HepG2 (cell line): ENCODE data around the gene PCSK2. TPM values are rescaled to one million over a fixed set of nuclear protein-coding genes. Genes with fewer than 3 reads are reported as not detected.

Experiments used
- GZF1 ChIP-seq: sonication (generic); formaldehyde crosslinking; IDR thresholded peaks from 2 replicates; pipeline ENCODE4 v1.5.1; 2020; ENCODE audit warnings: mild to moderate bottlenecking, missing genetic modification reagents
- MYC ChIP-seq: sonication (generic); formaldehyde crosslinking; IDR thresholded peaks from 2 replicates; pipeline ENCODE4 v1.9.0; 2021; ENCODE audit warnings: missing genetic modification reagents, borderline replicate concordance
- NBN ChIP-seq: fragments of 450-650 bp; conservative IDR thresholded peaks from 2 replicates; pipeline ENCODE4 v1.6.1; 2017
- NCOR1 ChIP-seq: fragments of 200-600 bp; sonication (generic); IDR thresholded peaks from 2 replicates; pipeline ENCODE4 v1.7.0; 2017; ENCODE audit warnings: antibody characterized with exemption, low read length, borderline replicate concordance
- NKX3-1 ChIP-seq: sonication (generic); formaldehyde crosslinking; IDR thresholded peaks from 2 replicates; pipeline ENCODE4 v1.5.0; 2020; ENCODE audit warnings: missing genetic modification reagents
- PAWR ChIP-seq: sonication (generic); formaldehyde crosslinking; IDR thresholded peaks from 2 replicates; pipeline ENCODE4 v1.4.0; 2020; ENCODE audit warnings: missing genetic modification reagents, mild to moderate bottlenecking, borderline replicate concordance
- POLR2G ChIP-seq: fragments of 200-400 bp; formaldehyde crosslinking; IDR thresholded peaks from 2 replicates; pipeline ENCODE4 v1.6.1; 2018; ENCODE audit warnings: mild to moderate bottlenecking, low read depth, low read length, moderate library complexity
- ZKSCAN5 ChIP-seq: sonication (generic); formaldehyde crosslinking; IDR thresholded peaks from 2 replicates; pipeline ENCODE4 v1.5.1; 2020; ENCODE audit warnings: mild to moderate bottlenecking, missing genetic modification reagents
- ZNF205 ChIP-seq: IDR thresholded peaks from 2 replicates; pipeline ENCODE4 v1.6.1; 2018; ENCODE audit warnings: missing biosample characterization, missing genetic modification reagents
- ZNF460 ChIP-seq: sonication (generic); formaldehyde crosslinking; IDR thresholded peaks from 2 replicates; pipeline ENCODE4 v1.5.1; 2020; ENCODE audit warnings: missing genetic modification reagents, mild to moderate bottlenecking, borderline replicate concordance
- ZNF652 ChIP-seq: IDR thresholded peaks from 2 replicates; pipeline ENCODE4 v1.6.1; 2016; ENCODE audit warnings: low read depth, borderline replicate concordance
- ZNF737 ChIP-seq: sonication (generic); formaldehyde crosslinking; IDR thresholded peaks from 2 replicates; pipeline ENCODE4 v1.5.0; 2020; ENCODE audit warnings: missing genetic modification reagents, mild to moderate bottlenecking, borderline replicate concordance
- polyA plus RNA-seq, 8 experiments: library from polyadenylated mRNA; depleted of rRNA in 3 of 8; stranded (reverse) in 7 of 8; unstranded in 1 of 8; fragments of >200 nt; fragmentation: Illumina TruSeq in 4 of 8; extraction: Trizol in 4 of 8; gene quantifications; 2 replicates each; pipeline versions ENCODE4 v1.2.1 to v1.2.3, GENCODE V29; 2011 to 2016; ENCODE audit warnings: low read depth in 4 of 8, missing spikeins in 1 of 8, mixed read lengths in 1 of 8; ENCODE audit not compliant: insufficient read depth in 1 of 8
- total RNA-seq, 5 experiments: library from RNA; depleted of rRNA; stranded (reverse); fragments of >200 nt; fragmentation: Illumina TruSeq; extraction: Trizol; gene quantifications; 2 replicates each; pipeline ENCODE4 v1.2.3, GENCODE V29; 2016; ENCODE audit warnings: low read depth in 1 of 5
- TF ChIP-seq, protein P1 (sequence below): sonication (generic); formaldehyde crosslinking; IDR thresholded peaks from 2 replicates; pipeline ENCODE4 v1.5.0; 2020; ENCODE audit warnings: mild to moderate bottlenecking, missing genetic modification reagents, borderline replicate concordance
- TF ChIP-seq, protein P2 (sequence below), 2 experiments: sonication (generic) in 1 of 2; formaldehyde crosslinking in 1 of 2; IDR thresholded peaks; 2 replicates each; pipeline versions ENCODE4 v1.6.1 to v1.9.0; 2014 to 2022; ENCODE audit warnings: antibody characterized with exemption in 1 of 2, borderline replicate concordance in 1 of 2, inconsistent platforms in 1 of 2, low read depth in 1 of 2, missing genetic modification reagents in 1 of 2

Gene PCSK2
- total and polyA plus RNA-seq, 2 of the 13 experiments (the other 11 are each of a cell fraction or from before 2014, with no cell fraction given) = not detected

DNA sequence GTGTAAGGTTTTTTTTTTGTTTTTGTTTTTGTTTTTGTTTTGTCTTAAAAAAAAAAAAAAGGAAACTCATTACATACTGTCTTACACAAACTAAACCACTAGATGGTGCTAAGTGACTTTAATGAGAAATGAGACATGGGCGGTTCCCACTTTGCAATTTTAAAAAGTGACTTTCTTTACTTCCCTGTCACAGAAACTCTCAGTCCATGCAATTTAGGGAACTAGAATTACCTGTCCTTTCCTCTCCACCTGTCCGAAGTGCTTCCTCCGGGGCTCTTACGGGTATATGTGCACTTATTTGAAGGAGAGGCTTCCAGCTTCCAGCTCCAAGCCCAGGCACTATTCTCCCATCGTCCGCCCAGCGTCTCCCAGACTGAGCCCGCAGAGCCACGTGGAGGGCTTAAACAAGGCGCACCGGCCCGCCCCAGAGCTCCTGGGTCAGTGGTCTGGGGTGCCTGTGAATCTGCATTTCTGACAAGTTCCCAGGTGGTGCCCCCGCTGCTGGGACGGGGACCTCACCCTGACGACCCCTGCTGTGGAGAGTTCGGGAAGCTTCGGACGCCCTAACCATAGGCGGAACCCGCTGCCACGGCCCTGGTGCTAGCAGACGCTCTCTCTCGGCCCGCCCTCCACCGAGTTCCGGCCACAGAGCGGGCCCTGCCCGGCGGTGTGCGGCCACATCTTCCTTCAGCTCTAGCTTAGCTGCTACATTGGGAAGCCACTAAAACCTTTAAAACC lies 278.2 kb downstream of the PCSK2 start (continued):
- no peak for TF ChIP-seq GZF1 (CRISPR knock-in tag)
- peak; percentile 36; the same call in 1 of the 2 replicates for TF ChIP-seq POLR2G
- TF ChIP-seq NBN = no peak
- TF ChIP-seq ZNF460 (CRISPR knock-in tag) = no peak
- 0 out of 2 replicates have a peak, but pooled peaks have one; percentile 56 for TF ChIP-seq PAWR (CRISPR knock-in tag)
- TF ChIP-seq ZKSCAN5 (CRISPR knock-in tag) = no peak
- TF ChIP-seq, protein P1, sequence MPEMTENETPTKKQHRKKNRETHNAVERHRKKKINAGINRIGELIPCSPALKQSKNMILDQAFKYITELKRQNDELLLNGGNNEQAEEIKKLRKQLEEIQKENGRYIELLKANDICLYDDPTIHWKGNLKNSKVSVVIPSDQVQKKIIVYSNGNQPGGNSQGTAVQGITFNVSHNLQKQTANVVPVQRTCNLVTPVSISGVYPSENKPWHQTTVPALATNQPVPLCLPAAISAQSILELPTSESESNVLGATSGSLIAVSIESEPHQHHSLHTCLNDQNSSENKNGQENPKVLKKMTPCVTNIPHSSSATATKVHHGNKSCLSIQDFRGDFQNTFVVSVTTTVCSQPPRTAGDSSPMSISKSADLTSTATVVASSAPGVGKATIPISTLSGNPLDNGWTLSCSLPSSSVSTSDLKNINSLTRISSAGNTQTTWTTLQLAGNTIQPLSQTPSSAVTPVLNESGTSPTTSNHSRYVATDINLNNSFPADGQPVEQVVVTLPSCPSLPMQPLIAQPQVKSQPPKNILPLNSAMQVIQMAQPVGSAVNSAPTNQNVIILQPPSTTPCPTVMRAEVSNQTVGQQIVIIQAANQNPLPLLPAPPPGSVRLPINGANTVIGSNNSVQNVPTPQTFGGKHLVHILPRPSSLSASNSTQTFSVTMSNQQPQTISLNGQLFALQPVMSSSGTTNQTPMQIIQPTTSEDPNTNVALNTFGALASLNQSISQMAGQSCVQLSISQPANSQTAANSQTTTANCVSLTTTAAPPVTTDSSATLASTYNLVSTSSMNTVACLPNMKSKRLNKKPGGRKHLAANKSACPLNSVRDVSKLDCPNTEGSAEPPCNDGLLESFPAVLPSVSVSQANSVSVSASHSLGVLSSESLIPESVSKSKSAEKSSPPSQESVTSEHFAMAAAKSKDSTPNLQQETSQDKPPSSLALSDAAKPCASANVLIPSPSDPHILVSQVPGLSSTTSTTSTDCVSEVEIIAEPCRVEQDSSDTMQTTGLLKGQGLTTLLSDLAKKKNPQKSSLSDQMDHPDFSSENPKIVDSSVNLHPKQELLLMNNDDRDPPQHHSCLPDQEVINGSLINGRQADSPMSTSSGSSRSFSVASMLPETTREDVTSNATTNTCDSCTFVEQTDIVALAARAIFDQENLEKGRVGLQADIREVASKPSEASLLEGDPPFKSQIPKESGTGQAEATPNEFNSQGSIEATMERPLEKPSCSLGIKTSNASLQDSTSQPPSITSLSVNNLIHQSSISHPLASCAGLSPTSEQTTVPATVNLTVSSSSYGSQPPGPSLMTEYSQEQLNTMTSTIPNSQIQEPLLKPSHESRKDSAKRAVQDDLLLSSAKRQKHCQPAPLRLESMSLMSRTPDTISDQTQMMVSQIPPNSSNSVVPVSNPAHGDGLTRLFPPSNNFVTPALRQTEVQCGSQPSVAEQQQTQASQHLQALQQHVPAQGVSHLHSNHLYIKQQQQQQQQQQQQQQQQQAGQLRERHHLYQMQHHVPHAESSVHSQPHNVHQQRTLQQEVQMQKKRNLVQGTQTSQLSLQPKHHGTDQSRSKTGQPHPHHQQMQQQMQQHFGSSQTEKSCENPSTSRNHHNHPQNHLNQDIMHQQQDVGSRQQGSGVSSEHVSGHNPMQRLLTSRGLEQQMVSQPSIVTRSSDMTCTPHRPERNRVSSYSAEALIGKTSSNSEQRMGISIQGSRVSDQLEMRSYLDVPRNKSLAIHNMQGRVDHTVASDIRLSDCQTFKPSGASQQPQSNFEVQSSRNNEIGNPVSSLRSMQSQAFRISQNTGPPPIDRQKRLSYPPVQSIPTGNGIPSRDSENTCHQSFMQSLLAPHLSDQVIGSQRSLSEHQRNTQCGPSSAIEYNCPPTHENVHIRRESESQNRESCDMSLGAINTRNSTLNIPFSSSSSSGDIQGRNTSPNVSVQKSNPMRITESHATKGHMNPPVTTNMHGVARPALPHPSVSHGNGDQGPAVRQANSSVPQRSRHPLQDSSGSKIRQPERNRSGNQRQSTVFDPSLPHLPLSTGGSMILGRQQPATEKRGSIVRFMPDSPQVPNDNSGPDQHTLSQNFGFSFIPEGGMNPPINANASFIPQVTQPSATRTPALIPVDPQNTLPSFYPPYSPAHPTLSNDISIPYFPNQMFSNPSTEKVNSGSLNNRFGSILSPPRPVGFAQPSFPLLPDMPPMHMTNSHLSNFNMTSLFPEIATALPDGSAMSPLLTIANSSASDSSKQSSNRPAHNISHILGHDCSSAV (CRISPR knock-in tag) = no peak
- TF ChIP-seq NKX3-1 (CRISPR knock-in tag) = no peak
- TF ChIP-seq, protein P2, sequence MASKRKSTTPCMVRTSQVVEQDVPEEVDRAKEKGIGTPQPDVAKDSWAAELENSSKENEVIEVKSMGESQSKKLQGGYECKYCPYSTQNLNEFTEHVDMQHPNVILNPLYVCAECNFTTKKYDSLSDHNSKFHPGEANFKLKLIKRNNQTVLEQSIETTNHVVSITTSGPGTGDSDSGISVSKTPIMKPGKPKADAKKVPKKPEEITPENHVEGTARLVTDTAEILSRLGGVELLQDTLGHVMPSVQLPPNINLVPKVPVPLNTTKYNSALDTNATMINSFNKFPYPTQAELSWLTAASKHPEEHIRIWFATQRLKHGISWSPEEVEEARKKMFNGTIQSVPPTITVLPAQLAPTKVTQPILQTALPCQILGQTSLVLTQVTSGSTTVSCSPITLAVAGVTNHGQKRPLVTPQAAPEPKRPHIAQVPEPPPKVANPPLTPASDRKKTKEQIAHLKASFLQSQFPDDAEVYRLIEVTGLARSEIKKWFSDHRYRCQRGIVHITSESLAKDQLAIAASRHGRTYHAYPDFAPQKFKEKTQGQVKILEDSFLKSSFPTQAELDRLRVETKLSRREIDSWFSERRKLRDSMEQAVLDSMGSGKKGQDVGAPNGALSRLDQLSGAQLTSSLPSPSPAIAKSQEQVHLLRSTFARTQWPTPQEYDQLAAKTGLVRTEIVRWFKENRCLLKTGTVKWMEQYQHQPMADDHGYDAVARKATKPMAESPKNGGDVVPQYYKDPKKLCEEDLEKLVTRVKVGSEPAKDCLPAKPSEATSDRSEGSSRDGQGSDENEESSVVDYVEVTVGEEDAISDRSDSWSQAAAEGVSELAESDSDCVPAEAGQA (IDR thresholded peaks at IDR 0.05; ENCODE audit: low read depth) = no peak
- TF ChIP-seq, protein P2 (CRISPR knock-in tag; IDR thresholded peaks at IDR 0.05; ENCODE audit: borderline replicate concordance) = no peak
- TF ChIP-seq ZNF737 = no peak; the same call in 1 of the 2 replicates
- peak; percentile 74 for TF ChIP-seq ZNF205
- TF ChIP-seq MYC = peak; percentile 75; the same call in 1 of the 2 replicates
- no peak for TF ChIP-seq NCOR1
- TF ChIP-seq ZNF652 (CRISPR knock-in tag) = no peak
